AG20443 (cell line): ENCODE data around the gene C1orf232.
A peak's percentile ranks its signal among the peaks of the same experiment; 100 is the strongest.

Source experiments
- DNase-seq: peaks from one replicate; pipeline ENCODE4 v3.0.0; 2012; ENCODE audit warnings: low spot score, mixed read lengths

Gene C1orf232

GRCh38 chr1:26168410-26169197 is at the start of gene C1orf232:
Gene C1orf232 (minus strand): TSS chr1:26168963. CDS start chr1:26168499, 464 bp downstream.
- no peak for DNase-seq

- DNase-seq: no peak
Observed at GRCh38 chr1:26215246-26215645, 46.5 kb upstream of the C1orf232 start.

GRCh38 chr1:26213335-26213905 is 44.7 kb upstream of the C1orf232 start:
- DNase-seq: no peak

DNA sequence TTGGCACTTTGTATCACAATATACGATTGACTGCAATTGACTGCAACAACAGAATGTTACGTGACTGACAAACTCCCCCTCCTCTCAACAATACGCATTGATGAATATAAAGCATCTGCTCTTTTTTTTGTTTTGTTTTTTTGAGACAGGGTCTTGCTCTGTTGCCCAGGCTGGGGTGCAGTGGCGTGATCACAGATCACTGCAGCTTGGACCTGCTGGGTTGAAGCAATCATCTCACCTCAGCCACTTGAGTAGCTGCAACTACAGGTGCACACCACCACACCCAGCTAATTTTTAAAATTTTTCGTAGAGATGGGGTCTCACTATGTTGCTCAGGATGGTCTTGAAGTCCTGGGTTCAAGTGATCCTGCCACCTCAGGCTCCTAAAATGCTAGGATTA is 44.0 kb upstream of the C1orf232 start:
- no peak for DNase-seq

GRCh38 chr1:26210147-26210870 is 41.5 kb upstream of the C1orf232 start:
- DNase-seq: no peak

GRCh38 chr1:26203642-26204318 is 35.0 kb upstream of the C1orf232 start:
- DNase-seq: no peak

- no peak for DNase-seq
Observed at GRCh38 chr1:26200413-26200812, 31.6 kb upstream of the C1orf232 start.

DNA sequence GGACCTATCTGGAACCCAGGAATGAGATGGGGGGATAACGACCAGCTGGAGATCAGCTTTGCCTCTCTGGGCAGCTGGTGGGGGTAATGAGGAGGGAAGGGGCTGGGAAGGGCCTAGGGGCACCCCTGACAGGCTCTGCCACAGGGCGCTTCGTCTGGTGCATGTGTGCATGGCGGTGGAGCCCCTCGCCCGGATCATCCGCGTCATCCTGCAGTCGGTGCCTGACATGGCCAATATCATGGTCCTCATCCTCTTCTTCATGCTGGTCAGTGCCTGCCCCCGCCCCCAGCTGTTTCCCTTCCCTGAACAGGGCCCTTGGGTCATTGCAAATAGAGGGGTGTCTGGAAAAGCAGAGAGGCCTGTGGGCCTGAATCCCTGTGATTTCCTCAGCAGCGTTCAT is 29.1 kb upstream of the C1orf232 start:
- DNase-seq: no peak

DNA sequence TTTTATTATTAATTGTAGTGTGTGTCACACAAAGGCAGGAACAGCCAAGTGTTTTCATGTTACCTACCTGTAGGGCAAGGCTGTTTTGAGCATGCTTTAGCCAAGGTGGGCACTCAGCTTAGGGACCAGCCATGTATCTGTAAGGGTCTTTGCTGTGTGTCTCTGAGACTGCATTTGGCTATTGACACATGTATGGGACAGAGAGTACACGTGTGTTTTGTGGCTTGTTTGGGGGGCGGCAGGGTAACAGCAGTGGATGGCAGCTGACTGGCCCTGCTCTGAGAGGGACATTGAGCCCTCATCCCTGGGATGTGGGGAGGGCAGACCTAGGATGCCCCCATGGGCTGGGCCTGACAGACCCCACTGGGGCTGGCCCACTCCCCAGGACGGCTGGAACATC is 28.5 kb upstream of the C1orf232 start:
- DNase-seq: no peak

- DNase-seq: no peak
Observed at GRCh38 chr1:26195805-26196204, 27.0 kb upstream of the C1orf232 start.

DNA sequence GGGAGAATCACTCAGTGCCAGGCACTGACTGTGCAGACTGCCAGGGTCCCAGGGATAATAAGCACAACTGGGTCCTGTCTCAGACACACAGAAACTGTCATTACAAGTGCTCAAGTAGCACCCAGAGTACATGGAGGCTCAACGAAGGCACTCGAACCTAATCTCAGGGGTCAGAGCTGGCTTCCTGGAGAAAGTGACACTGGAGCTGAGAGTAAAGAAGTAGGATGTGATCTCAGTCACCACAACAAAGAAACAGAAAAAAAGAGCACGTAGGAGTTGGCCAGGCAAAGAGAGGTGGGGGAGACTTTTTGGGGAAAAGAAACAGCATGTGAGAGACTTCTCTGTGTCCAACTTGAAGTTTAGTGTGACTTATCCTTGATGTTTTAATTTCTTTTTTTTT is 23.0 kb upstream of the C1orf232 start:
- DNase-seq: no peak

DNA sequence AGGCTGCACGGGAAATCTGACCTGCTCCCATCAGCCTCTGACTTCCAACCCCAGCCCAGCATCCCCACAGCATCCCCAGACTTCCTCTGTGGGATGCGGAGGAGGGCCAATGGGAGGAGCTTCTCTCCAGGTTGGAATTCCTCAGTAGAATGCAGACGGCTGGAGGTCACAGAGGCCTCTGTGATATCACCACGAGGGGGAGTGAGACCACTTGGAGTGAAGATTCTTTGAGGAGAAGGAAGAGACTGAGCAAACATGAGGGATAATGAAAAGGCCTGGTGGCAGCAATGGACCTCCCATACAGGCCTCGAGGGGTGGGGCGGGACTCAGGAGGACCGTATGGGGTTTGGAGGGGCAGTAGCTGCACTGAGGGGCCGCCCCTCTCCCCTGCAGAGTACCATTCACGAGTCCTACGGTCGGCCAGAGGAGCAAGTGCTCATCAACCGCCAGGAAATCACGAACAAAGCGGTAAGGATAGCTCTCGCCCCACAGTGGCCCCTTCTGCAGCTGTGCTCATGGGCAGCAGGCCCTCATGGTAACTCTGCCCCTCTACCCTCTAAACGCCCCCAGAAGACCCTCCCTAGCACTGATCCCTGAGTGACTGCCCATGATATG is 21.7 kb upstream of the C1orf232 start, which contains the start of gene CATSPER4:
CATSPER4 (plus strand) TSS at position 230 of the 615 bp plus-strand sequence; CDS start at position 256, 26 bp downstream.
- DNase-seq: peak; percentile 37

DNA sequence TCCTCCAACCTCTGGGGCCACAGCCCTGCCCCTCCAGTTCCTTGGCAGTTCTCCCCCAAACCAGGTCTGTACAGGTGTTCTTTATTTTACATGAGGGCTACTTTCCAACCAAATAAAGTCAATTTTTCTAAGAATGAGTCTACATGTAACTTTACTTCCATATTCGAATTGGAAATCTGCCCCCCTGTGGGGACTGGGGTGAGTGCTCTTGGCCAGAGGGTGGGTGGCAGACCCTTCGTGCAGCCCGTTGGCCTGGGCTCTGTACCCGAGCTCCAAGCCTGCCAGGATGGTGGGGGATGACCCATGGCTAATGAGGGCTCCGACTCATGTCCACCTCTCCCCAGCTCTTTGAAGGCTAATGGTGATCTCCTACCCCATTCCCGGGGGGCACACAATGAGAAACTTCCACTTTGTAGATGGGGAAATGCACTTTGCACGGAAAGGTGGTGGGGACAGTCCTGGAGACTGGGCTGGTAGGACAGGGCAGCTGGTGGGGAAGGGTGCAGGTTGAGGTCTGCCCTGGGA is 21.1 kb upstream of the C1orf232 start:
- DNase-seq: no peak

DNA sequence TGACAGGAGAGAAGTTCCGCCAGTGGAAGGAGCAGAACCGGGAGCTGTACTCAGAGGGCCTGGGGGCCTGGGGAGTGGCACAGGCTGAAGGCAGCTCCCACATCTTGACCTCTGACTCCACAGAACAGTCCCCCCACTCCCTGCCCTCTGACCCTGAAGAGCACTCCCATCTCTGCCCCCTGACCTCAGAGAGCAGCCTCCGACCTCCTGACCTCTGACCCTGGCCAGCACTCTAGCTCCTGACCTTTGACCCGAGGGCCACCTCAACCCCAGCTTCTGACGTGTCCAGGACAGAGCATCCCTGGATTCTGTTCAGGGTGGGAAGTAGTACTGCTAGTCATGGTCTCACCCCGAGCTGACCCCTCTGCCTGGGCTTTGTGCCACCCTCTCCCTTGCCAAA is 20.6 kb upstream of the C1orf232 start:
- no peak for DNase-seq

GRCh38 chr1:26188477-26188876 is 19.7 kb upstream of the C1orf232 start:
- DNase-seq: no peak

DNA sequence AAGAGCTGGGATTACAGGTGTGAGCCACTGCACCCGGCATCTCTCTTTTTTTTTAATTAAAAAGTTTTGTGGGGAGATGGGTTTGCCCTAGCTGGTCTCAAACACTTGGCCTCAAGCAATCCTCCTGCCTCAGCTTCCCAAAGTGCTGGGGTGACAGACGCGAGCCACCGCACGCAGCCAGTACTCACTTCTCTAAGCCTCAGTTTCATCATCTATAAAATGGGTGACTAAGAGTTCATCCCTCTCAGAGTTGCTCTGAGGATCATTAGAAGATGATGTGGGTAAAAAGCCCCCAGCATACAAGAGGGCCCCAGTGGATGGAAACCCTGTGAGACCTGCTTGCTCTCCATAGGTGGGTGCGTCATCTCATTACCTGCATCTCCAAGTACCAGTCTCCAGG is 19.1 kb upstream of the C1orf232 start:
- DNase-seq: no peak

- DNase-seq: no peak
Observed at GRCh38 chr1:26184883-26185282, 16.1 kb upstream of the C1orf232 start.

- no peak for DNase-seq
Observed at GRCh38 chr1:26184086-26184485, 15.3 kb upstream of the C1orf232 start.

GRCh38 chr1:26182383-26182696 is 13.6 kb upstream of the C1orf232 start:
- DNase-seq: no peak

DNA sequence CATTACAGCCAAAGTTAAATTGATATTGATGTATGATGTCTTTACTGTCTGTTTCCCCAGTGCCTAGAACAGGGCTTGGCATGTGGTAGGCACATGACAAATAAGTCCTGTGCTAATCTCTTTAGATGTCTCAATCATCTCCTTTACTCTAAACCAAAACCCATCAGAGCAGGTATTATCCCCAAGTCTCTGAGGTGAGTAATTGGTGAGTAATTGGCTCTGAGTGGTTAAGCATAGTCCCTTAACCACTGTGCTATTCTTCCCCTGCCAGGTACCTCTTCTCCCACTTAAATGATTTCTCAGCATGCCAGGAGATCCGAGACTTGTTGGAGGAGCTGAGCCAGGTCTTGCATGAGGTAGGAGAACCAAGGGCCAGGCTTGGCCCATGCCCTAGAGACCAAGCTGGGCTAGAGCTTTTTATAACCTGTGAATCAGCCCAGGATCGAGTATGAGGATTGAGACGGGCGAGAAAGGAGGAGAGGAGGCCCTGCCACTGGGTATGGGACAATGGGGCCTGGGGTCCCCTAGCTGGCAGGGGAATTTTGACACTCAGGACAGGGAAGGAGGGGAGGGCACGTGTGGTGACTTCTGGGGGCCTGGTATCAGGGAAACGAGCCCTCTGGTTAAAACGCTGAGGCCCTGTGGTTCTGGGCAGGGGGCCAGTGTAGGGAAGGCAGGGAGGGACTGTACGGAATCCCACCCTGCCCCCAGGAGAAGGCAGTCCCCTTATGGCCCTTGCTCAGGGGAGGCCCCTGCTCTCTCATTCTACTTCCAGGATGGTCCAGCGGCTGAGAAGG is 13.0 kb upstream of the C1orf232 start:
- no peak for DNase-seq

GRCh38 chr1:26180010-26180506 is 11.3 kb upstream of the C1orf232 start:
- no peak for DNase-seq
